Measurements from ENCODE around the gene RGL1.

DNA sequence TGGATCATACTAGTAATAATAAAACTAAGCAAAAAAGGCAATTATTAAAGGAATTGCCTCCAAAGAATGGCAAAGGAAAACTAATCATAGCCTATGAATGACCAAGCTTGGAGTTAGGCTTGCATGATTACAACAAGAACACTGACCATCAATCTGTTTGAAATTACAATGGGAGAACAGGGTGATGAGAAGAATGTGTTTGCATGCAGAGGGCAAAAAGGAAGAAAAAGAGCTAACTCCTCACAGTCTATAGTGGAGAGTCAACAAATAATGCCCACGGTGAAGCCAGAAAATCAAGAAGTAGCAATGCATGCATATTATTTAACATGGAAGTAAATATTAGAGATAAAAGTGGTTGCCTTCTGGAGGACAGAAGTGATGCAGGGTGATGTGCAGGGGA lies 160.8 kb downstream of the RGL1 start:
- TF ChIP-seq, protein P1, sequence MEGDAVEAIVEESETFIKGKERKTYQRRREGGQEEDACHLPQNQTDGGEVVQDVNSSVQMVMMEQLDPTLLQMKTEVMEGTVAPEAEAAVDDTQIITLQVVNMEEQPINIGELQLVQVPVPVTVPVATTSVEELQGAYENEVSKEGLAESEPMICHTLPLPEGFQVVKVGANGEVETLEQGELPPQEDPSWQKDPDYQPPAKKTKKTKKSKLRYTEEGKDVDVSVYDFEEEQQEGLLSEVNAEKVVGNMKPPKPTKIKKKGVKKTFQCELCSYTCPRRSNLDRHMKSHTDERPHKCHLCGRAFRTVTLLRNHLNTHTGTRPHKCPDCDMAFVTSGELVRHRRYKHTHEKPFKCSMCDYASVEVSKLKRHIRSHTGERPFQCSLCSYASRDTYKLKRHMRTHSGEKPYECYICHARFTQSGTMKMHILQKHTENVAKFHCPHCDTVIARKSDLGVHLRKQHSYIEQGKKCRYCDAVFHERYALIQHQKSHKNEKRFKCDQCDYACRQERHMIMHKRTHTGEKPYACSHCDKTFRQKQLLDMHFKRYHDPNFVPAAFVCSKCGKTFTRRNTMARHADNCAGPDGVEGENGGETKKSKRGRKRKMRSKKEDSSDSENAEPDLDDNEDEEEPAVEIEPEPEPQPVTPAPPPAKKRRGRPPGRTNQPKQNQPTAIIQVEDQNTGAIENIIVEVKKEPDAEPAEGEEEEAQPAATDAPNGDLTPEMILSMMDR (conservative IDR thresholded peaks at IDR 0.05 in 1 of 2, IDR thresholded peaks at IDR 0.05 in 1 of 2; ENCODE audit: low read depth in 1 of 2, low read length in 2 of 2), result no peak
- no peak for TF ChIP-seq EZH2 (IDR thresholded peaks at IDR 0.05; ENCODE audit: low read length, missing control alignments)
